ENCODE measurements around the gene LRSAM1.

The LRSAM1 gene

GRCh38 chr9:127485995-127486394, 34.7 kb downstream of the LRSAM1 start:
- no peaks in the 10 kb centered on the region for H3K27me3 ChIP-seq (replicated peaks in 2 of 5; ENCODE audit: control insufficient read depth in 4 of 5, insufficient read depth in 5 of 5, low read length in 4 of 5)
- DNase-seq, result no peak
- H3K27ac ChIP-seq (ENCODE audit: insufficient read depth in 1 of 2, low read depth in 1 of 2, low read length in 2 of 2, poor library complexity in 1 of 2, severe bottlenecking in 2 of 2), result no peak overlapping the region
- POLR2A ChIA-PET, result no interaction called here
- no peak overlapping the region for H3K4me3 ChIP-seq (ENCODE audit: control insufficient read depth in 1 of 7, extremely low read depth in 1 of 7, insufficient read depth in 4 of 7, low read depth in 2 of 7, low read length in 6 of 7)
- no peaks in the 10 kb centered on the region for H3K9me3 ChIP-seq (ENCODE audit: control extremely low read depth in 1 of 5, control insufficient read depth in 4 of 5, insufficient read depth in 2 of 5, low read depth in 1 of 5, low read length in 4 of 5)
- CTCF ChIA-PET, result no interaction called here
- H3K4me1 ChIP-seq (ENCODE audit: control extremely low read depth in 1 of 4, control insufficient read depth in 4 of 4, insufficient read depth in 4 of 4, low read length in 3 of 4), result no peaks in the 10 kb centered on the region
- H3K36me3 ChIP-seq (ENCODE audit: control insufficient read depth in 4 of 4, insufficient read depth in 4 of 4, low read length in 3 of 4), result peaks cover 4 to 62% (median 39%) of the 10 kb centered on the region in 4 experiments
- WGBS (ENCODE audit: insufficient coverage), result 93% methylated on average over 8 of the region's 11 CpGs

DNA sequence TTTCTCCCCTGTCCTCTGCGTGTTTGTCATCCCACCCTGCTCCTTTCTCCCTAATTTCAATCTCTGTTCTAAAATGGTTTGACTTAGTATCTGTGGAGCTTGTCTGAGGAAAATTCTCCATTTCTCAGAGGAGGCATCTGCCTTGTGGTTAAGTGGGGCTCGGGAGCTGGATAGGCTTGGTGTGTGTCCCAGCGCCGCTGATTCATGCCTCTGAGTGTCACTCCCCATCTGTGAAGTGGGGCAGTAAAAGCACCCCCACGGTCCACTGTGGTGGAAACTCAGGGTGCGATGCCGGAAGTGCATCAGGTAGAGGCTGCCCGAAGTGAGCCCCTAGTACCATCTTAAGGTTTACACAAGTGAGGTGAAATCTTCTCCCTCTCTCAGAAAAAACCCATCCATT, 37.6 kb downstream of the LRSAM1 start:
- 98% methylated on average over 7 of the region's 8 CpGs for WGBS (ENCODE audit: insufficient coverage)
- no peaks in the 10 kb centered on the region for H3K9me3 ChIP-seq (ENCODE audit: control extremely low read depth in 1 of 5, control insufficient read depth in 4 of 5, insufficient read depth in 2 of 5, low read depth in 1 of 5, low read length in 4 of 5)
- no peak for DNase-seq
- ChIA-PET CTCF (interaction anchor here (2.6 kb wide), 1 partner anchor 15 kb away, joined by 7 read pairs; no protein-coding TSS in a partner anchor), POLR2A (no interaction called here)
- peaks cover 0 to 75% (median 48%) of the 10 kb centered on the region in 4 experiments for H3K36me3 ChIP-seq (ENCODE audit: control insufficient read depth in 4 of 4, insufficient read depth in 4 of 4, low read length in 3 of 4)
- no peaks in the 10 kb centered on the region for H3K4me1 ChIP-seq (ENCODE audit: control extremely low read depth in 1 of 4, control insufficient read depth in 4 of 4, insufficient read depth in 4 of 4, low read length in 3 of 4)
- H3K4me3 ChIP-seq (ENCODE audit: control insufficient read depth in 1 of 7, extremely low read depth in 1 of 7, insufficient read depth in 4 of 7, low read depth in 2 of 7, low read length in 6 of 7), result no peak overlapping the region
- H3K27ac ChIP-seq (ENCODE audit: insufficient read depth in 1 of 2, low read depth in 1 of 2, low read length in 2 of 2, poor library complexity in 1 of 2, severe bottlenecking in 2 of 2), result no peak overlapping the region
- no peaks in the 10 kb centered on the region for H3K27me3 ChIP-seq (replicated peaks in 2 of 5; ENCODE audit: control insufficient read depth in 4 of 5, insufficient read depth in 5 of 5, low read length in 4 of 5)

GRCh38 chr9:127489471-127490115, 38.3 kb downstream of the LRSAM1 start:
- Histone ChIP-seq H3K27me3 (replicated peaks in 2 of 5; ENCODE audit: control insufficient read depth in 4 of 5, insufficient read depth in 5 of 5, low read length in 4 of 5) (no peaks in the 10 kb centered on the region), H3K36me3 (ENCODE audit: control insufficient read depth in 4 of 4, insufficient read depth in 4 of 4, low read length in 3 of 4) (peaks cover 0 to 75% (median 50%) of the 10 kb centered on the region in 4 experiments), H3K4me1 (ENCODE audit: control extremely low read depth in 1 of 4, control insufficient read depth in 4 of 4, insufficient read depth in 4 of 4, low read length in 3 of 4) (no peaks in the 10 kb centered on the region), H3K27ac (ENCODE audit: insufficient read depth in 1 of 2, low read depth in 1 of 2, low read length in 2 of 2, poor library complexity in 1 of 2, severe bottlenecking in 2 of 2) (no peak overlapping the region), H3K9me3 (ENCODE audit: control extremely low read depth in 1 of 5, control insufficient read depth in 4 of 5, insufficient read depth in 2 of 5, low read depth in 1 of 5, low read length in 4 of 5) (no peaks in the 10 kb centered on the region), H3K4me3 (ENCODE audit: control insufficient read depth in 1 of 7, extremely low read depth in 1 of 7, insufficient read depth in 4 of 7, low read depth in 2 of 7, low read length in 6 of 7) (no peak overlapping the region)
- POLR2A ChIA-PET, result no interaction called here
- DNase-seq, result no peak
- CTCF ChIA-PET, result interaction anchor here (1.1 to 2.6 kb wide), 5 partner anchors 10 to 98 kb away, joined by 4 to 7 read pairs (median 5); no protein-coding TSS in a partner anchor
- WGBS (ENCODE audit: insufficient coverage), result 94% methylated on average over 18 of the region's 22 CpGs

DNA sequence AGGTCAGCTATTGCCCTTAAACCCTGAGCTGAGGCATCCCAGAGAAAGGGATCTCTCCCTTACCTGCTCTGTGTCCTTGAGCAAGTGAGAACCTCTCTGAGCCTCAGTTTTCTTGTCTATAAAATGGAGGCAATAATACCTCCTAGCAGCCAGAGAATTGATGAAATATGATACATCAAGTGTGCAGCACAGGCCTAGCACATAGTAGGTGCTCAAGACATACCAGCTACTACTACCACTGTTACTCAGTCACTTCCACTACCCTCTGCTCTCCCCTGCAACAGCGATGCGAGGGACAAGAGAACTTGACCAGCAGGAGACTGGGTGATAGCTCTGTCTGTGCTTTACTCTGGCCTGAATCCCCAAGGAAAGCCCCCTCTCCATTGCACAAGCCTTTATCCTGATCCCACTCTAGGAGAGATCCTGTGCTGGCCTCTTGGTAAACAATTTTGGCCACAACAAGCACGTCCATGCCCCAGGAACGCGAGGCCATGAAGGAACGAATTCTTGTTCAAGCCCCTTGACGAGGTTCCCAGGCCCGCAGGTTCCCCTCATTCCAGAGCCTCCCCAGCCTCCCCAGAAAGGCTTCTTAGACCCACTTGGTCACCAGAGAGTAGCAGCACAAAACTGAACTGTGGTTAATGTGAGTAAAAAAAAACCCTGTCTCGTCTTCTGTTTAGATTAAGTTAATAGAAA, 39.4 kb downstream of the LRSAM1 start:
- POLR2A ChIA-PET, result no interaction called here
- peaks cover 0 to 76% (median 52%) of the 10 kb centered on the region in 4 experiments for H3K36me3 ChIP-seq (ENCODE audit: control insufficient read depth in 4 of 4, insufficient read depth in 4 of 4, low read length in 3 of 4)

GRCh38 chr9:127491516-127491915, 40.2 kb downstream of the LRSAM1 start:
- ChIA-PET POLR2A (no interaction called here), CTCF (interaction anchor here (0.6 to 0.9 kb wide), 2 partner anchors 12 to 19 kb away, joined by 3 read pairs; no protein-coding TSS in a partner anchor)
- H3K4me3 ChIP-seq (ENCODE audit: control insufficient read depth in 1 of 7, extremely low read depth in 1 of 7, insufficient read depth in 4 of 7, low read depth in 2 of 7, low read length in 6 of 7), result no peak overlapping the region
- no peak for DNase-seq
- 99% methylated on average over 9 of the region's 10 CpGs for WGBS (ENCODE audit: insufficient coverage)
- H3K4me1 ChIP-seq (ENCODE audit: control extremely low read depth in 1 of 4, control insufficient read depth in 4 of 4, insufficient read depth in 4 of 4, low read length in 3 of 4), result no peaks in the 10 kb centered on the region
- peaks cover 0 to 76% (median 50%) of the 10 kb centered on the region in 4 experiments for H3K36me3 ChIP-seq (ENCODE audit: control insufficient read depth in 4 of 4, insufficient read depth in 4 of 4, low read length in 3 of 4)
- no peaks in the 10 kb centered on the region for H3K9me3 ChIP-seq (ENCODE audit: control extremely low read depth in 1 of 5, control insufficient read depth in 4 of 5, insufficient read depth in 2 of 5, low read depth in 1 of 5, low read length in 4 of 5)
- no peak overlapping the region for H3K27ac ChIP-seq (ENCODE audit: insufficient read depth in 1 of 2, low read depth in 1 of 2, low read length in 2 of 2, poor library complexity in 1 of 2, severe bottlenecking in 2 of 2)
- H3K27me3 ChIP-seq (replicated peaks in 2 of 5; ENCODE audit: control insufficient read depth in 4 of 5, insufficient read depth in 5 of 5, low read length in 4 of 5), result no peaks in the 10 kb centered on the region

More for the DNA sequence above, 39.4 kb downstream of the LRSAM1 start:
- no peaks in the 10 kb centered on the region for H3K27me3 ChIP-seq (replicated peaks in 2 of 5; ENCODE audit: control insufficient read depth in 4 of 5, insufficient read depth in 5 of 5, low read length in 4 of 5)
- no peak overlapping the region for H3K4me3 ChIP-seq (ENCODE audit: control insufficient read depth in 1 of 7, extremely low read depth in 1 of 7, insufficient read depth in 4 of 7, low read depth in 2 of 7, low read length in 6 of 7)
- no peak overlapping the region for H3K27ac ChIP-seq (ENCODE audit: insufficient read depth in 1 of 2, low read depth in 1 of 2, low read length in 2 of 2, poor library complexity in 1 of 2, severe bottlenecking in 2 of 2)
- CTCF ChIA-PET, result interaction anchor here (0.6 to 1.4 kb wide), 6 partner anchors 11 to 97 kb away, joined by 3 to 6 read pairs (median 4); no protein-coding TSS in a partner anchor
- 92% methylated on average over 7 of the region's 9 CpGs for WGBS (ENCODE audit: insufficient coverage)
- no peaks in the 10 kb centered on the region for H3K9me3 ChIP-seq (ENCODE audit: control extremely low read depth in 1 of 5, control insufficient read depth in 4 of 5, insufficient read depth in 2 of 5, low read depth in 1 of 5, low read length in 4 of 5)
- no peak for DNase-seq
- no peaks in the 10 kb centered on the region for H3K4me1 ChIP-seq (ENCODE audit: control extremely low read depth in 1 of 4, control insufficient read depth in 4 of 4, insufficient read depth in 4 of 4, low read length in 3 of 4)

GRCh38 chr9:127492616-127493015, 41.3 kb downstream of the LRSAM1 start:
- H3K9me3 ChIP-seq (ENCODE audit: control extremely low read depth in 1 of 5, control insufficient read depth in 4 of 5, insufficient read depth in 2 of 5, low read depth in 1 of 5, low read length in 4 of 5), result no peaks in the 10 kb centered on the region
- no peaks in the 10 kb centered on the region for H3K4me1 ChIP-seq (ENCODE audit: control extremely low read depth in 1 of 4, control insufficient read depth in 4 of 4, insufficient read depth in 4 of 4, low read length in 3 of 4)
- no peak overlapping the region for H3K27ac ChIP-seq (ENCODE audit: insufficient read depth in 1 of 2, low read depth in 1 of 2, low read length in 2 of 2, poor library complexity in 1 of 2, severe bottlenecking in 2 of 2)
- ChIA-PET CTCF (interaction anchor here (0.8 to 1.6 kb wide), 2 partner anchors 11 to 15 kb away, joined by 3 read pairs; no protein-coding TSS in a partner anchor), POLR2A (no interaction called here)
- no peak for DNase-seq
- no peak overlapping the region for H3K4me3 ChIP-seq (ENCODE audit: control insufficient read depth in 1 of 7, extremely low read depth in 1 of 7, insufficient read depth in 4 of 7, low read depth in 2 of 7, low read length in 6 of 7)
- no peaks in the 10 kb centered on the region for H3K27me3 ChIP-seq (replicated peaks in 2 of 5; ENCODE audit: control insufficient read depth in 4 of 5, insufficient read depth in 5 of 5, low read length in 4 of 5)
- WGBS (ENCODE audit: insufficient coverage), result 97% methylated on average over 12 of the region's 14 CpGs
- H3K36me3 ChIP-seq (ENCODE audit: control insufficient read depth in 4 of 4, insufficient read depth in 4 of 4, low read length in 3 of 4), result peaks cover 0 to 78% (median 53%) of the 10 kb centered on the region in 4 experiments
